Suprapubic skin (tissue), 4 donors: ENCODE results near the gene DCPS. TPM values are rescaled to one million over a fixed set of nuclear protein-coding genes. Genes with fewer than 3 reads are reported as not detected.
"Not testable (repeated sequence)": the region's sequence is repeated elsewhere in the genome, so short reads cannot be mapped to it uniquely, and the experiment has no call there.

Source experiments
- DNase-seq, 2 donors: peaks; one replicate each; pipeline ENCODE4 v3.0.0-alpha.2; 2019; ENCODE audit warnings: low spot score in 2 of 2
- H3K27ac ChIP-seq: fragments of 200-600 bp; sonication (generic); one replicate; pipeline ENCODE4 v1.5.1; 2019
- H3K27me3 ChIP-seq: fragments of 200-600 bp; sonication (generic); one replicate; pipeline ENCODE4 v1.5.1; 2019
- H3K36me3 ChIP-seq: fragments of 200-600 bp; sonication (generic); one replicate; pipeline ENCODE4 v1.5.1; 2019
- H3K4me1 ChIP-seq: fragments of 200-600 bp; sonication (generic); one replicate; pipeline ENCODE4 v1.5.1; 2019
- H3K4me3 ChIP-seq: fragments of 200-600 bp; sonication (generic); one replicate; pipeline ENCODE4 v1.5.1; 2019; ENCODE audit warnings: mild to moderate bottlenecking
- H3K9me3 ChIP-seq: fragments of 200-600 bp; sonication (generic); one replicate; pipeline ENCODE4 v1.5.1; 2019
- CTCF ChIP-seq, 2 donors: fragments of 200-600 bp in 1 of 2; fragments of 450-650 bp in 1 of 2; sonication (generic) in 1 of 2; IDR thresholded peaks; one replicate each; pipeline ENCODE4 v1.5.1; 2016 to 2019; ENCODE audit warnings: antibody characterized with exemption in 2 of 2, mild to moderate bottlenecking in 1 of 2, moderate library complexity in 1 of 2
- EP300 ChIP-seq: sonication (generic); formaldehyde crosslinking; IDR thresholded peaks from one replicate; pipeline ENCODE4 v1.6.1; 2017; ENCODE audit warnings: antibody characterized with exemption
- POLR2A ChIP-seq, 2 donors: fragments of 450-650 bp; IDR thresholded peaks; one replicate each; pipeline ENCODE4 v1.6.1; 2017; ENCODE audit warnings: antibody characterized with exemption in 2 of 2, mild to moderate bottlenecking in 2 of 2, moderate library complexity in 2 of 2
- POLR2AphosphoS5 ChIP-seq, 3 donors: sonication (generic); formaldehyde crosslinking; IDR thresholded peaks; one replicate each; pipeline ENCODE4 v1.6.1; 2017; ENCODE audit warnings: antibody characterized with exemption in 3 of 3
- WGBS: methylation state at CpG from one replicate; pipeline ENCODE4 v1.1.5; 2018; 5-methylcytosine and 5-hydroxymethylcytosine counted together
- total RNA-seq, 4 donors: library from RNA; depleted of rRNA; stranded (reverse); fragments of >200 nt; gene quantifications; one replicate each; pipeline ENCODE4 v1.1.0, GENCODE V29; 2016

The DCPS gene
- total RNA-seq, 4 donors from 2014 or later = 15.4 to 19.1 (median 17.8) TPM

GRCh38 chr11:126297004-126297403 lies 6.9 kb upstream of the DCPS start:
- DNase-seq = no peak
- 50% methylated on average over 2 of the region's 2 CpGs for WGBS
- no peaks in the 10 kb centered on the region for H3K4me1 ChIP-seq
- H3K4me3 ChIP-seq = no peak overlapping the region
- H3K9me3 ChIP-seq = no peaks in the 10 kb centered on the region
- H3K27ac ChIP-seq = no peak overlapping the region
- TF ChIP-seq CTCF (IDR thresholded peaks at IDR 0.05) = no peak
- peaks cover 49% of the 10 kb centered on the region for H3K36me3 ChIP-seq
- H3K27me3 ChIP-seq = no peaks in the 10 kb centered on the region

GRCh38 chr11:126304457-126305075 lies 706 bp downstream of the DCPS start:
- peaks cover 15% of the 10 kb centered on the region for H3K4me1 ChIP-seq
- no peak for DNase-seq
- peak overlapping the region; percentile 78 for H3K4me3 ChIP-seq
- peak overlapping the region; percentile 93 for H3K27ac ChIP-seq
- no peak for TF ChIP-seq POLR2AphosphoS5 (IDR thresholded peaks at IDR 0.05)
- TF ChIP-seq EP300 = no peak
- TF ChIP-seq CTCF (IDR thresholded peaks at IDR 0.05) = no peak
- TF ChIP-seq POLR2A (IDR thresholded peaks at IDR 0.05) = no peak
- H3K36me3 ChIP-seq = peaks cover 13% of the 10 kb centered on the region
- H3K27me3 ChIP-seq = no peaks in the 10 kb centered on the region
- 29% methylated on average over 12 of the region's 12 CpGs for WGBS
- H3K9me3 ChIP-seq = no peaks in the 10 kb centered on the region

GRCh38 chr11:126305699-126306098 lies 1.8 kb downstream of the DCPS start:
- Histone ChIP-seq H3K4me1 (peaks cover 20% of the 10 kb centered on the region), H3K4me3 (no peak overlapping the region), H3K36me3 (peaks cover 11% of the 10 kb centered on the region), H3K9me3 (no peaks in the 10 kb centered on the region), H3K27me3 (no peaks in the 10 kb centered on the region), H3K27ac (no peak overlapping the region)
- DNase-seq = no peak
- WGBS = 92% methylated on average over 4 of the region's 4 CpGs
- TF ChIP-seq POLR2AphosphoS5 (IDR thresholded peaks at IDR 0.05) = no peak

- WGBS = 51% methylated on average over 5 of the region's 5 CpGs
- TF ChIP-seq CTCF (IDR thresholded peaks at IDR 0.05) (no peak), POLR2AphosphoS5 (IDR thresholded peaks at IDR 0.05) (no peak), POLR2A (IDR thresholded peaks at IDR 0.05) (no peak), EP300 (no peak)
- no peak overlapping the region for H3K27ac ChIP-seq
Observed at GRCh38 chr11:126307706-126308105, 3.8 kb downstream of the DCPS start.

GRCh38 chr11:126308271-126308671 lies 4.4 kb downstream of the DCPS start:
- peaks cover 11% of the 10 kb centered on the region for H3K36me3 ChIP-seq
- H3K4me1 ChIP-seq = peaks cover 34% of the 10 kb centered on the region
- 71% methylated on average over 4 of the region's 4 CpGs for WGBS
- H3K27me3 ChIP-seq = no peaks in the 10 kb centered on the region
- no peak overlapping the region for H3K27ac ChIP-seq
- H3K9me3 ChIP-seq = no peaks in the 10 kb centered on the region
- TF ChIP-seq CTCF (IDR thresholded peaks at IDR 0.05) (no peak), POLR2A (IDR thresholded peaks at IDR 0.05) (no peak), EP300 (no peak), POLR2AphosphoS5 (IDR thresholded peaks at IDR 0.05) (no peak)
- DNase-seq = no peak
- no peak overlapping the region for H3K4me3 ChIP-seq

More at GRCh38 chr11:126307706-126308105, 3.8 kb downstream of the DCPS start:
- Histone ChIP-seq H3K36me3 (peaks cover 11% of the 10 kb centered on the region), H3K9me3 (no peaks in the 10 kb centered on the region), H3K27me3 (no peaks in the 10 kb centered on the region), H3K4me1 (peaks cover 30% of the 10 kb centered on the region), H3K4me3 (no peak overlapping the region)
- no peak for DNase-seq

- peaks cover 30% of the 10 kb centered on the region for H3K4me1 ChIP-seq
- H3K9me3 ChIP-seq, DNase-seq, H3K27me3 ChIP-seq, H3K4me3 ChIP-seq, H3K27ac ChIP-seq: not testable (repeated sequence)
- H3K36me3 ChIP-seq = peaks cover 11% of the 10 kb centered on the region
- WGBS = 89% methylated on average over 4 of the region's 4 CpGs
Observed at GRCh38 chr11:126308771-126309170, 4.9 kb downstream of the DCPS start.
